Measurements from ENCODE around the gene SYPL1.

SYPL1 gene

GRCh38 chr7:106049139-106049752 lies 62.9 kb downstream of the SYPL1 start:
- no peak for DNase-seq

- DNase-seq: no peak
Measured at GRCh38 chr7:106048706-106049020, 63.4 kb downstream of the SYPL1 start.

- DNase-seq: no peak
Measured at GRCh38 chr7:106047818-106048705, 64.0 kb downstream of the SYPL1 start.

GRCh38 chr7:106047184-106047583 lies 64.9 kb downstream of the SYPL1 start:
- DNase-seq: no peak

- no peak for DNase-seq
Measured at GRCh38 chr7:106045586-106045985, 66.5 kb downstream of the SYPL1 start.

DNA sequence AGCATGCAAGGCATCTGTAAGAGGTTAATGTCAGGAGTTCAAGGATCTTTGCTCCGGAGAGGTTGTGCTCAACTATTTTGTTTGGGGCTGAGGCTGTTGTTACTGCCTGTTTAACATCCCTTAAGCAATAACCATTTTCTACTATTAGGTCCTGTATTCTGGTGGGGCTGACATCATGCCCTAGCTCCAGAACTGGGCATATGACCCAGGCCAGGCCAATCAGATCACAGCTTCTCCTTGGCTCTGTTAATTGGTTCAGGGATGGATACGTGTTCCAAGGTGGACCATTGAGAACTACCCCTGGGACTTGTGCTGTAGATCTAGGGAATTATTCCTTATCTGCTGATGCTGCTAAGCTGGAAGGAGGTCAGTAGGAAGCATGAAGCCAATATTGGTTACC lies 67.0 kb downstream of the SYPL1 start:
- DNase-seq: no peak

- DNase-seq: no peak
Measured at GRCh38 chr7:106042196-106042611, 69.9 kb downstream of the SYPL1 start.

- DNase-seq: no peak
Measured at GRCh38 chr7:106041140-106041717, 70.9 kb downstream of the SYPL1 start.

All from kidney glomerular epithelial cell (primary cell).